HFFc6 (cell line): Measurements from ENCODE around the gene KSR2. TPM values are rescaled to one million over a fixed set of nuclear protein-coding genes. Genes with fewer than 3 reads are reported as not detected.
"Not testable (repeated sequence)": the region's sequence is repeated elsewhere in the genome, so short reads cannot be mapped to it uniquely, and the experiment has no call there.

ENCODE experiments used
- DNase-seq: peaks from one replicate; pipeline ENCODE4 v3.0.0-alpha.2; 2018
- H3K27ac Mint-ChIP-seq: 2 replicates; pipeline ENCODE4 v1.8.0; 2020; ENCODE audit warnings: mild to moderate bottlenecking, mixed read lengths
- H3K27me3 Mint-ChIP-seq: 2 replicates; pipeline ENCODE4 v1.8.0; 2021; ENCODE audit warnings: mild to moderate bottlenecking, moderate library complexity, mixed read lengths; ENCODE audit not compliant: insufficient read depth
- H3K36me3 Mint-ChIP-seq: 2 replicates; pipeline ENCODE4 v1.8.0; 2021; ENCODE audit warnings: low read depth, mixed read lengths
- H3K4me1 Mint-ChIP-seq: 2 replicates; pipeline ENCODE4 v1.8.0; 2020; ENCODE audit warnings: low read depth, mixed read lengths
- H3K4me3 Mint-ChIP-seq: 2 replicates; pipeline ENCODE4 v1.8.0; 2020; ENCODE audit warnings: mild to moderate bottlenecking, moderate library complexity, mixed read lengths
- H3K9me3 Mint-ChIP-seq: 2 replicates; pipeline ENCODE4 v1.8.0; 2020; ENCODE audit warnings: mild to moderate bottlenecking, mixed read lengths
- CTCF ChIP-seq: fragments of 200-600 bp; sonication (generic); IDR thresholded peaks from 2 replicates; pipeline ENCODE4 v1.5.0; 2021; ENCODE audit warnings: antibody characterized with exemption, mild to moderate bottlenecking
- total RNA-seq, 6 experiments: library from RNA; stranded (reverse); fragmentation: NEBNext Ultra II Directional; extraction: Animal tissue kit (Norgen Biotek cat#: 25700); gene quantifications; 2 replicates in 1 of 6; 3 replicates in 5 of 6; pipeline ENCODE4 v1.2.3, GENCODE V29; 2021

The KSR2 gene
- total RNA-seq, 6 experiments from 2014 or later: 0.09 to 0.22 (median 0.12) TPM; not detected in 2

GRCh38 chr12:117865505-117865904, 103.3 kb downstream of the KSR2 start:
- DNase-seq: no peak

GRCh38 chr12:117863002-117863709, 105.6 kb downstream of the KSR2 start:
- H3K4me1 Mint-ChIP-seq: peaks cover 13% of the 10 kb centered on the region
- H3K27me3 Mint-ChIP-seq: peaks cover 11% of the 10 kb centered on the region
- H3K27ac Mint-ChIP-seq: no peak overlapping the region
- no peaks in the 10 kb centered on the region for H3K36me3 Mint-ChIP-seq
- peak; percentile 66 for DNase-seq
- no peak overlapping the region for H3K4me3 Mint-ChIP-seq
- TF ChIP-seq CTCF: no peak
- no peaks in the 10 kb centered on the region for H3K9me3 Mint-ChIP-seq

More at GRCh38 chr12:117865505-117865904, 103.3 kb downstream of the KSR2 start:
- Mint-ChIP-seq H3K27ac (no peak overlapping the region), H3K4me3 (no peak overlapping the region), H3K9me3 (no peaks in the 10 kb centered on the region), H3K36me3 (no peaks in the 10 kb centered on the region), H3K27me3 (peaks cover 12% of the 10 kb centered on the region), H3K4me1 (peaks cover 13% of the 10 kb centered on the region)
- no peak for TF ChIP-seq CTCF

DNA sequence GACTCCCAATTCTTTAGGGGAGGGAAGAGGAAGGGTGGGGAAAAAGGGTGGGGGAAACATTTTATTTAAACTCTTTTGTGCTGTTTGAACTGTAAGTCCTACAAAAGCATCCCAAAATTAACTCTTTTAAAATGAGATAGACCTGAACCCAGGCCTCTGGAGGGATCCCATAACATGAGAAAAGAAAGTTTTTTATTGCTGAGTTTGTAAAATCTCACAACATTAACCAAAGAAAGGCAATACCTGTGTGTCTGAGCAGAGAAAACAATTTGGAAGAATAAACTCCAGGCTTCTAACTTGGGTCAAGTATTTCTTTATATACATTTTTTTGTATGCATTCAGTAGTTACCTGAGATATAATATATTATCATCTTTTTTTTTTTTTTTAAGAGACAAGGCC, 107.1 kb downstream of the KSR2 start:
- Mint-ChIP-seq H3K27ac (no peak overlapping the region), H3K9me3 (no peaks in the 10 kb centered on the region), H3K4me1 (peaks cover 18% of the 10 kb centered on the region), H3K4me3 (no peak overlapping the region), H3K27me3 (peaks cover 11% of the 10 kb centered on the region), H3K36me3 (no peaks in the 10 kb centered on the region)
- TF ChIP-seq CTCF: no peak
- no peak for DNase-seq

DNA sequence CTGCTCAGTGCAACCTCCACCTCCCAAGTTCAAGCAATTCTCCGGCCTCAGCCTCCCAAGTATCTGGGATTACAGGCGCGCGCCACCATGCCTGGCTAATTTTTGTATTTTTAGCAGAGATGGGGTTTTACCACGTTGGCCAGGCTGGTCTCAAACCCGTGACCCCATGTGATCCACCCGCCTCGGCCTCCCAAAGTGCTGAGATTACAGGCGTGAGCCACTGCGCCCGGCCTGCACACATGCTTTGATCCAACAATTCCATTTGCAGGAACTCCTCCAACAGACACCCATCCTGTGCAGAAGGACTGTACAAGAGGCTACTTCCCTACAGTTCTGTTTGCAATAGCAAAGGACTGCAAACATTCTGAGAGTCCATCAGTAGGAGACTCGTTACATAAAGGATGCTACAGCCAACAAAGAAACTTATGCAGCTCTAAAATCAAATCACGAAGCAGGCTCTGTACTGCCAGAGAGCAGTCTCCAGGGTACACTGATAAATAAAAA, 108.0 kb downstream of the KSR2 start:
- H3K27ac Mint-ChIP-seq, H3K9me3 Mint-ChIP-seq, H3K4me3 Mint-ChIP-seq, H3K27me3 Mint-ChIP-seq, DNase-seq, H3K36me3 Mint-ChIP-seq: not testable (repeated sequence)
- peaks cover 18% of the 10 kb centered on the region for H3K4me1 Mint-ChIP-seq

- no peak overlapping the region for H3K4me3 Mint-ChIP-seq
- peaks cover 18% of the 10 kb centered on the region for H3K4me1 Mint-ChIP-seq
- TF ChIP-seq CTCF: no peak
- no peaks in the 10 kb centered on the region for H3K36me3 Mint-ChIP-seq
- H3K27ac Mint-ChIP-seq: no peak overlapping the region
- no peak for DNase-seq
- peaks cover 9% of the 10 kb centered on the region for H3K27me3 Mint-ChIP-seq
- no peaks in the 10 kb centered on the region for H3K9me3 Mint-ChIP-seq
These were observed 108.7 kb downstream of the KSR2 start for GRCh38 chr12:117860111-117860510.
